Bronchial epithelial cell (primary cell): Measurements from ENCODE around the gene SERP2. TPM values are rescaled to one million over a fixed set of nuclear protein-coding genes. Genes with fewer than 3 reads are reported as not detected.

Source experiments
- DNase-seq: peaks from one replicate; pipeline ENCODE4 v3.0.0-alpha.2; 2010; ENCODE audit warnings: low read depth
- FAIRE-seq: peaks from 2 replicates; lab custom pipeline; 2011; peaks lifted over from hg19 to GRCh38; lab: Jason Lieb, UNC
- H3K27me3 ChIP-seq: 2 replicates; pipeline ENCODE4 v1.5.1; 2011; ENCODE audit warnings: low read length; ENCODE audit not compliant: control insufficient read depth, insufficient read depth
- H3K36me3 ChIP-seq: 2 replicates; pipeline ENCODE4 v1.5.1; 2011; ENCODE audit warnings: low read length; ENCODE audit not compliant: control insufficient read depth, insufficient read depth
- H3K4me3 ChIP-seq: 2 replicates; pipeline ENCODE4 v1.5.1; 2011; ENCODE audit warnings: mild to moderate bottlenecking, low read depth, low read length, control low read depth
- total RNA-seq: library from RNA; depleted of rRNA; stranded (reverse); fragments of >200 nt; gene quantifications from 2 replicates; pipeline ENCODE4 v1.2.1, GENCODE V29; 2014
- TF ChIP-seq, protein P1 (sequence below): IDR thresholded peaks from 2 replicates; pipeline ENCODE4 v1.5.1; 2011; ENCODE audit warnings: mild to moderate bottlenecking, moderate library complexity, low read length, control low read depth, inconsistent platforms; ENCODE audit not compliant: insufficient read depth, severe bottlenecking

Gene SERP2
- total RNA-seq, 1 donor from 2014 or later, result 1.1 TPM

DNA sequence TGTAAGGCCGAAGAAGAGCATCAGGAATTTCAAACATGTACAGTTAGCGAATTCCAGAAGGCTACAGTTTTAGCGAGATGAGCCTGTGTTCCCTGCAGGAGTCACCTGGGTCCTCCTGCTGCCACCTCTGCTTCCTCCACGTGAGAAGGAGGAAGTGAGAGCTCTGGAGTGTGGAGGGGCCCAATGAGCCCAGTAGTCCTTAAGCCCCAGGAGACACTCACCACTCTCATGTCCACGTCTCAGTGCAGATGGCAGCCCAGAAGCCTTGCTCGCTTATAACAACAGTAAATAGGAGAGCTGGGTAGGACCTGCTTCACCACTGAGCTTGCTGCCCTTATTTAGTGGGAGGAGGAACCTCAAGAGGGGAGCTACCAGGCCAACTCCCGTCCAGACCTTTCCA lies 44.3 kb downstream of the SERP2 start:
- FAIRE-seq (no peak), DNase-seq (no peak)
- H3K4me3 ChIP-seq, result no peak overlapping the region
- no peaks in the 10 kb centered on the region for H3K36me3 ChIP-seq
- TF ChIP-seq, protein P1, sequence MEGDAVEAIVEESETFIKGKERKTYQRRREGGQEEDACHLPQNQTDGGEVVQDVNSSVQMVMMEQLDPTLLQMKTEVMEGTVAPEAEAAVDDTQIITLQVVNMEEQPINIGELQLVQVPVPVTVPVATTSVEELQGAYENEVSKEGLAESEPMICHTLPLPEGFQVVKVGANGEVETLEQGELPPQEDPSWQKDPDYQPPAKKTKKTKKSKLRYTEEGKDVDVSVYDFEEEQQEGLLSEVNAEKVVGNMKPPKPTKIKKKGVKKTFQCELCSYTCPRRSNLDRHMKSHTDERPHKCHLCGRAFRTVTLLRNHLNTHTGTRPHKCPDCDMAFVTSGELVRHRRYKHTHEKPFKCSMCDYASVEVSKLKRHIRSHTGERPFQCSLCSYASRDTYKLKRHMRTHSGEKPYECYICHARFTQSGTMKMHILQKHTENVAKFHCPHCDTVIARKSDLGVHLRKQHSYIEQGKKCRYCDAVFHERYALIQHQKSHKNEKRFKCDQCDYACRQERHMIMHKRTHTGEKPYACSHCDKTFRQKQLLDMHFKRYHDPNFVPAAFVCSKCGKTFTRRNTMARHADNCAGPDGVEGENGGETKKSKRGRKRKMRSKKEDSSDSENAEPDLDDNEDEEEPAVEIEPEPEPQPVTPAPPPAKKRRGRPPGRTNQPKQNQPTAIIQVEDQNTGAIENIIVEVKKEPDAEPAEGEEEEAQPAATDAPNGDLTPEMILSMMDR, result no peak
- no peaks in the 10 kb centered on the region for H3K27me3 ChIP-seq

GRCh38 chr13:44420376-44421220 lies 47.0 kb downstream of the SERP2 start:
- H3K4me3 ChIP-seq, result no peak overlapping the region
- TF ChIP-seq, protein P1, result no peak

DNA sequence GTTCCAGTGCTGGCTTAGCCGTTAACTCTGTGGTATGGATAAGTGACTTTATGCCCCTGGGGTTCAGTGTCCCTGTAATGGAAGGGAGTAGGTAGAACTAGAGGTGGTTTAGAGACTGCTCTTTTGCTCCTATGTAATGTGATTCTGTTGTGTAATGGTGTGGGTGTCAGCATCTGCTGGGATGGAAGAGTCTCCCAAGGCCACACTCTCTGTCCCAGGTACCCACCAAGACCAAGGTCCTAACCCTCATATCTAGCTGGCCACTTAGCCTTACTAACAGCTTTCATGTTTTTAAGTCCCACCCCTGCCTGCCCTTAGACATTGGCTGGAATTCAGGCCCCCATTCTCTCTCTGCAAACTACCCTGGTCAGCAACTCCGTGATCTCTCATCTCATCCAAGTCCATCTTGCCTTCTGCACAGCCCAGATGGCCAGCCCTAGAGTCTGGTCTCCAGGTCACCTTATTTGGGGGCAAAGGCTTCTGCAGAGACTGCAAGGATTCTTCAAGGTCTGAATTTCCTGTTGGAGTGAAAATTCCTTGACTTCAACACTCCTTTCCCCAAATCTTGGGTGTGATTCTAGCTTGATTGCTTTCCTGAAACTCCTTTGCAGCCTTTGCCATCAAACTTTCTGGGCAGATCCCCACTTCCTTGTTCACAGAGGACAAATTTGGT lies 48.4 kb downstream of the SERP2 start:
- TF ChIP-seq, protein P1, result no peak
- DNase-seq (no peak), FAIRE-seq (no peak)
- no peaks in the 10 kb centered on the region for H3K36me3 ChIP-seq
- H3K27me3 ChIP-seq, result no peaks in the 10 kb centered on the region
- H3K4me3 ChIP-seq, result no peak overlapping the region

More at GRCh38 chr13:44420376-44421220, 47.0 kb downstream of the SERP2 start:
- Histone ChIP-seq H3K27me3 (no peaks in the 10 kb centered on the region), H3K36me3 (no peaks in the 10 kb centered on the region)
- DNase-seq, result no peak
- FAIRE-seq, result peak; percentile 7

- peak; percentile 23 for FAIRE-seq
- H3K4me3 ChIP-seq, result no peak overlapping the region
- no peaks in the 10 kb centered on the region for H3K27me3 ChIP-seq
- no peaks in the 10 kb centered on the region for H3K36me3 ChIP-seq
- DNase-seq, result no peak
- TF ChIP-seq, protein P1, result no peak
These were observed 49.4 kb downstream of the SERP2 start for GRCh38 chr13:44422755-44423643.

GRCh38 chr13:44423824-44424223 lies 50.2 kb downstream of the SERP2 start:
- Histone ChIP-seq H3K36me3 (no peaks in the 10 kb centered on the region), H3K27me3 (no peaks in the 10 kb centered on the region), H3K4me3 (no peak overlapping the region)
- TF ChIP-seq, protein P1, result no peak
- FAIRE-seq (no peak), DNase-seq (no peak)
